Measurements from ENCODE around the gene CEACAM1. TPM values are rescaled to one million over a fixed set of nuclear protein-coding genes. Genes with fewer than 3 reads are reported as not detected.
"Not testable (repeated sequence)": the region's sequence is repeated elsewhere in the genome, so short reads cannot be mapped to it uniquely, and the experiment has no call there.

CEACAM1 gene
- total RNA-seq, 6 experiments from 2014 or later: 27.4 to 64.6 (median 45.7) TPM

DNA sequence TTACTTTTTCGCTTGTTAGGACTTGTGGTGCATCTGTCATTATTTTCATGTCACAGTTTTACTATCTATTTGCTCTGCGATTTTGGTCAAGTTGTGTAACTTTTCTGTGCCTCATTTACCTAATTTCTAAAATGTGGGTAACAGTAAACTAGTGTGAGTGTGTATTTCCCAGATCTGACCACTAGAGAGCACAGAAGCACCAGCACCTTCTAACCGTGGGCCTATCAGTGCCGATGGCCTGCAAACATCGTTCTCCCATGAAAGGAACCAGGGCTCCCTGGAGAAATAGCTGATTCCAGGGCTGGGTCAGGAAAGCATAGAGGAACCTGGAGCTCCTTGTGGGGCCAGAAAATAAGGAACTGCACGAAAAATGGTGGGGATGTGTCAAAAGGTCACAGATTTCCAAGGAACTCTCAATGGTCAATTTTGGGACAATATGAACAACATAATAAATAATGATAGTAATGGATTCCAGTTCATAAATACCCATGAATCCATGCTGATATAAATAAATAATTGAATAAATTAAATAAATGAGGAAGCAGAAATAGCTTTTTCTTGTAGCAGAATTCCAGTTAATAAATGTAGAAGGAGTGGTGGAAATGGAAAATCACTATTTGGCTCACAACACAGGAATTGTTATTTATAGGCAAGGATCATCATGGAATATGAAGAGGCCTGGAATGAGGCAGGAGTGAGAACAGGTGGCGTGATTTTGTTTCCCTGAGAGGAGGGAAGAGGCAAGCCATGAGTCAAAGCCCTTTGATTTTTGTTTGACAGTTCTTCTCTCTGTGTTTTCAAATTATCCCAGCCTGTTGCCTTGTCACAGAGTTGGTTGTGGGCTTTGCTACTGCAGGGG is 35.3 kb upstream of the CEACAM1 start:
- no peak overlapping the region for H3K4me3 ChIP-seq
- DNase-seq (no peak), ATAC-seq (peak; percentile 85 to 88 (median 88))
- H3K9me3 ChIP-seq: no peaks in the 10 kb centered on the region
- intact Hi-C loops (cut with DNase I): no loop called here
- no peaks in the 10 kb centered on the region for H3K36me3 ChIP-seq
- H3K27me3 ChIP-seq: no peaks in the 10 kb centered on the region
- no peaks in the 10 kb centered on the region for H3K4me1 ChIP-seq
- WGBS (ENCODE audit: insufficient coverage, low coverage, low lambda C conversion rate, missing lambda C conversion rate): 8% methylated on average over 7 of the region's 7 CpGs
- no peak for TF ChIP-seq POLR2A (IDR thresholded peaks at IDR 0.05)
- TF ChIP-seq, protein P1, sequence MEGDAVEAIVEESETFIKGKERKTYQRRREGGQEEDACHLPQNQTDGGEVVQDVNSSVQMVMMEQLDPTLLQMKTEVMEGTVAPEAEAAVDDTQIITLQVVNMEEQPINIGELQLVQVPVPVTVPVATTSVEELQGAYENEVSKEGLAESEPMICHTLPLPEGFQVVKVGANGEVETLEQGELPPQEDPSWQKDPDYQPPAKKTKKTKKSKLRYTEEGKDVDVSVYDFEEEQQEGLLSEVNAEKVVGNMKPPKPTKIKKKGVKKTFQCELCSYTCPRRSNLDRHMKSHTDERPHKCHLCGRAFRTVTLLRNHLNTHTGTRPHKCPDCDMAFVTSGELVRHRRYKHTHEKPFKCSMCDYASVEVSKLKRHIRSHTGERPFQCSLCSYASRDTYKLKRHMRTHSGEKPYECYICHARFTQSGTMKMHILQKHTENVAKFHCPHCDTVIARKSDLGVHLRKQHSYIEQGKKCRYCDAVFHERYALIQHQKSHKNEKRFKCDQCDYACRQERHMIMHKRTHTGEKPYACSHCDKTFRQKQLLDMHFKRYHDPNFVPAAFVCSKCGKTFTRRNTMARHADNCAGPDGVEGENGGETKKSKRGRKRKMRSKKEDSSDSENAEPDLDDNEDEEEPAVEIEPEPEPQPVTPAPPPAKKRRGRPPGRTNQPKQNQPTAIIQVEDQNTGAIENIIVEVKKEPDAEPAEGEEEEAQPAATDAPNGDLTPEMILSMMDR (IDR thresholded peaks at IDR 0.05): peak; percentile 59 to 65 (median 64)
- H3K27ac ChIP-seq: no peak overlapping the region

DNA sequence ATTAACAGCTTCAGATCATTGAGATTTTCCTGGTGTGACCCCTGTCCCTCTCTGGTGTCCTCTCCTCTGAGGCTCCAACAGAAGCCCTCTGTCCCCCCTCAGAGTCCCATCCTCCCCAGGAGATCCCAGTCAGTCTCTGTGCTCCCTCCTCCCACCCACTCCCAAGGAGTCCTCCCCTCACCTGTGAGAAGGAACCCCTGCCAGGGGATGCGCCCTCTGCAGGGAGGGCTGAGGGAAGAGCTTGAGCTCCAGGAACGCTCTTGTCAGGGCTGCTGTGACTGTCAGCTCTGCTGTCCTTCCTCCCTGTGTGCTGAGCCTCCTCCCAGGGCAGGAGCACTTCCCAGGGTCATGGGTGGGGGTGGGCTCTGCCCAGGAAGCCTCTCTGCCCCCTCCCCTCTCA is 33.2 kb upstream of the CEACAM1 start:
- intact Hi-C loops (cut with DNase I): no loop called here
- no peak for TF ChIP-seq POLR2A (IDR thresholded peaks at IDR 0.05)
- TF ChIP-seq, protein P1 (IDR thresholded peaks at IDR 0.05): no peak
- no CpG with 5 or more reads among the region's 2 CpGs for WGBS (ENCODE audit: insufficient coverage, low coverage, low lambda C conversion rate, missing lambda C conversion rate)
- ATAC-seq (peak in 1 of 4 donors; percentile 39), DNase-seq (no peak)
- Histone ChIP-seq H3K4me3 (no peak overlapping the region), H3K27ac (no peak overlapping the region), H3K9me3 (no peaks in the 10 kb centered on the region), H3K27me3 (no peaks in the 10 kb centered on the region), H3K4me1 (no peaks in the 10 kb centered on the region), H3K36me3 (no peaks in the 10 kb centered on the region)

DNA sequence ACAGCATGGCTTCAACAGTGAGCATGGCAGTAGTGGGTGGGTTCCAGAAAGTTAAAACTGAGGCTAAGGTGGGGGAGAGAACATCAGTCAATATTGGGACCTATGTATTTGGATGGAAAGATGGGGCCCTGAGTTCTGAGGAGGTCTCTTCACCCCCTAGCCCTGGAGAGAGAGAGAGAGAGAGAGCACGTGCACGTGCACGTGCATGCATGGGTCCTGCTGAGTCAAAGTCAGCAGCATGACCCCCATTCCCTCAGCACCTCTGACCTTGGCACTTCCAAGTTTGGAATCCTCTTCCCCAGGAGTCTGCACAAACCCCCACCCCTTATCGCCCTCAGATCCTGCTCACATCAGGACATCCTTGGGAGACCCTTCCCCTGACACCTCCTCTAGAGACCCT is 32.5 kb upstream of the CEACAM1 start:
- Histone ChIP-seq H3K27ac (no peak overlapping the region), H3K4me3 (no peak overlapping the region), H3K36me3 (no peaks in the 10 kb centered on the region), H3K27me3 (no peaks in the 10 kb centered on the region), H3K9me3 (no peaks in the 10 kb centered on the region), H3K4me1 (no peaks in the 10 kb centered on the region)
- 72% methylated on average over 3 of the region's 4 CpGs for WGBS (ENCODE audit: insufficient coverage, low coverage, low lambda C conversion rate, missing lambda C conversion rate)
- intact Hi-C loops (cut with DNase I): no loop called here
- ATAC-seq (no peak), DNase-seq (no peak)
- TF ChIP-seq POLR2A (IDR thresholded peaks at IDR 0.05): no peak
- TF ChIP-seq, protein P1 (IDR thresholded peaks at IDR 0.05): no peak

DNA sequence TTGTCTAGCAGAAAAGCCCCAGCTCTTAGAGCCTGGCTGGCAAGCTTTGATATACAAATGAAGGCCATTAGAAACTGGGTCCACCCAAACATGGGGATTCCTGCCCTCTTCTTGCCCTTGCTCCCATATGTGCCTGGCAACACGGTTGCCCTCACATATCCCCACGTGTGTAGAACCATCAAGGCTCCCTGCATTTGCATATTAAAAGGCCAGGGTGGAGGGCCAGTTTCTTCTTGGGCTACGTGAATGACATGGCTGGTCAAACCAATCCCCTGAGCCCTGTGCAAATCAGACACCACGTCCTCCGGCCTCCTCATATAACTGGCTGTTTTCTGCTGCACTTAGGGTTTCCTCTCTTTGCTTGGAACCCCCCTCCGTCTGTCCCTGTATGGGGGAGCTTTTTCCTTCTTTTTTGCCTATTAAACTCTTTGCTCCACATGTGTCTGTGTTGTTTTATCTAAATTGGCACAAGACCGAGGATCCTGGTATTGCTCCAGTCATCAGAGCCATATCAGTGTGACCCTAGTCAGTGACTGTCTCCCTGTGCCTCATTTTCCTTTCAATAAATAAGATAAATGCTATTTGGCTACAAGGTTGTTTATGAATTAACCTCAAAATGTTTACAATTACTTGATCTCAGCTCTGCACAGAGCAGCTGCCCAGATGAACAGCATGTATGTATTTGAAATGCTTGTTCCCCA is 30.3 kb upstream of the CEACAM1 start:
- TF ChIP-seq POLR2A (IDR thresholded peaks at IDR 0.05): no peak
- TF ChIP-seq, protein P1 (IDR thresholded peaks at IDR 0.05): no peak
- no peak for DNase-seq
- 35% methylated on average over 5 of the region's 7 CpGs for WGBS (ENCODE audit: insufficient coverage, low coverage, low lambda C conversion rate, missing lambda C conversion rate)
- H3K4me3 ChIP-seq: no peak overlapping the region
- no peak for ATAC-seq
- no peaks in the 10 kb centered on the region for H3K27me3 ChIP-seq
- intact Hi-C loops (cut with DNase I): no loop called here
- H3K27ac ChIP-seq: no peak overlapping the region
- H3K36me3 ChIP-seq: no peaks in the 10 kb centered on the region
- no peaks in the 10 kb centered on the region for H3K4me1 ChIP-seq
- H3K9me3 ChIP-seq: no peaks in the 10 kb centered on the region

DNA sequence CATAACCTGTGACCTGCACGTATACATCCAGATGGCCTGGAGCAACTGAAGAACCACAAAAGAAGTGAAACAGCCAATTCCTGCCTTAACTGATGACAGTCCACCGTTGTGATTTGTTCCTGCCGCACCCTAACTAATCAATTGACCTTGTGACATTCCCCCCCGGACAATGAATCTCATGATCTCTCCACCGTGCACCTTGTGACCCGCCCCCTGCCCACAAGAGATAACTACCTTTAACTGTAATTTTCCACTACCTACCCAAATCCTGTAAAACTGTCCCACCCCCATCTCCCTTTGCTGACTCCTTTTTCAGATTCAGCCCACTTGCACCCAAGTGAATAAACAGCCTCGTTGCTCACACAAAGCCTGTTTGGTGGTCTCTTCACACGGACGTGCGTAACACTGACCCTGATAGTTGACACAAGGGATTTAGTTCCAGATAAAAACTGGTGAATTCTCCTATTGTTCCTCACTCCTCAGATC is 29.1 kb upstream of the CEACAM1 start:
- 35% methylated on average over 10 of the region's 10 CpGs for WGBS (ENCODE audit: insufficient coverage, low coverage, low lambda C conversion rate, missing lambda C conversion rate)
- H3K4me3 ChIP-seq; ATAC-seq; intact Hi-C loops (cut with DNase I); H3K4me1 ChIP-seq; H3K9me3 ChIP-seq; H3K27me3 ChIP-seq; H3K36me3 ChIP-seq; H3K27ac ChIP-seq; DNase-seq: not testable (repeated sequence)

Data from right lobe of liver (tissue), 6 donors.